Measurements from ENCODE around the gene DNAJB2.

DNAJB2 gene

DNA sequence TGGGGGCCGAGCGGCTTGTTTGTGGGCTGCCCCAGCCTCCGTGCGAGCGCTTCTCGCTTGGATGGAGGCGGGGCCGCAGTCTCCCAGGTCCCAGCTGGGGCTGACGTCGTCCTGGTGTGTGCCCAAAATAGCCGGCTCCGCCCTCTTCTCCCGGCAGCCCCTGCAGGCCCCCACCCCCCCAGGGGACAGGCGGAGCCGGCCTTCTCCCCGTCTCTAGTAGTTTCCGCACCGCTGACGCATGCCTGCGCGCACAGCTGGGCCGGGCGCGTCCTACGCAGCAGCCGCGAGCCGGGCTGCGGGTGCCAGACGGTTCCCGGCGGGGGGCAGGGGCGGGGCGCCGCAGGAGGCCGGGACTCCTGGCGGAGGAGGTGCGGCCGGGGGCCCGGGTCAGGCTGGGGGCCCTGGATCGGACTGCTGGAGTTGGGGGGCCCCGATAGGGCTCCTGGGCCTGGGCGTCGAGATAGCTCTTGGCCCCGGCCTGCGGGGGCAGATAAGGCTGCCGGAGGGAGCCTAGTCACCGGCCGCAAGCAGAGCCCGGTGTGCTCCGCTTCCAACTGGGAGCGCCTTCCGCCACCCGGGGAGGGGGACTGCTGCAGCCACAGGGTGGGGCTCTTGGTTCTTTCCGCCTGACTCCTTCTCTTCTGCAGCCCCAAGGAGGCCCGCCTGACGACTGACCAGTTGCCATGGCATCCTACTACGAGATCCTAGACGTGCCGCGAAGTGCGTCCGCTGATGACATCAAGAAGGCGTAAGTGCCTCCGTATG lies at the start of gene DNAJB2:
DNAJB2 (plus strand) TSS at position 216 of the 765 bp plus-strand sequence; CDS start at position 684, 468 bp downstream.
- peak; percentile 99 for DNase-seq (ENCODE audit: low spot score)

DNA sequence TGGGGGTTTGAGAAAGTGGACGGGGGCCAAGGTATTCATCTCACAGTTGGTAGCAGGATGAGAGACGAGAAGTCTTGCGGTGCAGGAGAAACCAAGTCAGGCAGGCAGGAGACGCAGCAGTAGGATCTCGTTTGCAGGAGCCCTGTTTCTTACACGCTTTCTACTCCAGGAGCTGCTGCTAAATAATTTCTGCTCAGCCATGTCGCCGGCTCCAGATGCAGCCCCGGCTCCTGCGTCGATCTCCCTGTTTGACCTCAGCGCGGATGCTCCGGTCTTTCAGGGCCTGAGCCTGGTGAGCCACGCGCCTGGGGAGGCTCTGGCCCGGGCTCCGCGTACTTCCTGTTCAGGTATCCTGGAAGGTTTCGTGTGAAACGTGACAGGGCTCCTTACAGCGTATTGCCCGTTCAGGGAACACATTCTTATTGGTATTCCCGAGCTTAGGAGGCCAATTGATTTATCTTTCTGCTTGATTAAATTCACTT lies 49.1 kb upstream of the DNAJB2 start:
- DNase-seq (ENCODE audit: low spot score): peak; percentile 33

DNA sequence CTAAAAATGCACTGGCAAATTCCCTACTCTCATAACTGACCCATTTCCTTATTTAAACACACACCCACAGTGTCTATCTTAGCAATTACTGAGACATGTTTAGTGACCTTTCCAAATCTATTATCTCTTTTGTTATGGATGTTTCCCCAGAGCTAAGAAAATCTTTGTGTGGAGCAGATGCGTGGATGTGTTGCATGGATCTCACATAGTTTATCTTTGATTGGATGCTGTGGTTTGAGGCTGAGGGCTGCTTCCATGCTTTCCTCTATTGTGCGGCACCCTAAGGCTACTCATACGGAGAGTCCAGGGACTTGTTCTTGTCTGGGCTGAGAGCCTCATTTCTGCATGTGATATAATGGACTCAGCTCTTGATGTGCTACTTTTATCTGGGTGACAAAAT lies 44.8 kb upstream of the DNAJB2 start:
- no peak for DNase-seq (ENCODE audit: low spot score)

DNA sequence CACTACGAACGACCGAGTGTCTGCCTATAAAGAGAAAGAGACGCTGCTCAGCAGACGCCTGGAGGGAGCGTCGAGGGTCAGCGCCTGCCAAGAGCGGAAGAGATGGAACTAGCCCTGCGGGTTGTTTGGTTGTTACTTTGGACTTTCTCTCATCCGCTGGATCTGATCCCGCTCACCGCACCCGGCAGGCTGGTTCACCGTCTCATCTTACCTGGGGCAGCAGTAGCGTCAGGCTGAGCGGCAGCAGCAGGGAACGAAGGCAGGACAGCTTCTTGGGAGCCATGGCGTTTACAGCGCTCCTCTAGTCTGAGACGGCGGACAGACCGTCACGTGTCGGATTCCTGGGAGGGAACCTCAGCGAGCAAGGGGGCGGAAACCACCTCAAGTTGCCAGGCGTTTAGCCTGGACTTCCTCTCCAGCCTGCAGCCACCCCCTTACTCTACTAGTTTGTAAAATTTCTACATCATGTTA lies 35.8 kb upstream of the DNAJB2 start:
- no peak for DNase-seq (ENCODE audit: low spot score)

DNA sequence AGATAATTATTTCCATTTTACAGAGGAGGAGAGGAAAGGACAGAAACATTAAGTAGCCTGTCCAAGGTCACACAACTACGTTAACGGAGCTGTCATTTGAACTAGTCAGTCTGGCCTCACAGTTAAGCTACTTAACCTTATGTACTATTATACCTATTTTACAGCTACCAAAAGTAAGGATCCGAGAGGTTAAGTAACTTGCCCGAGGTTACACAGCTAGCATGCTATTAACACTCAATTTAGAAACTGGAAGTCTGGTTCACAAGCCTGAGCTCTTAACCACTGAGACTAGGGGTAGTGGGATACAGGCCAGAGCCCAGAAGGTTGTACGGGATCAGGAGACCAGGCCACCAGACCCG lies 34.4 kb upstream of the DNAJB2 start:
- DNase-seq (ENCODE audit: low spot score): no peak

DNA sequence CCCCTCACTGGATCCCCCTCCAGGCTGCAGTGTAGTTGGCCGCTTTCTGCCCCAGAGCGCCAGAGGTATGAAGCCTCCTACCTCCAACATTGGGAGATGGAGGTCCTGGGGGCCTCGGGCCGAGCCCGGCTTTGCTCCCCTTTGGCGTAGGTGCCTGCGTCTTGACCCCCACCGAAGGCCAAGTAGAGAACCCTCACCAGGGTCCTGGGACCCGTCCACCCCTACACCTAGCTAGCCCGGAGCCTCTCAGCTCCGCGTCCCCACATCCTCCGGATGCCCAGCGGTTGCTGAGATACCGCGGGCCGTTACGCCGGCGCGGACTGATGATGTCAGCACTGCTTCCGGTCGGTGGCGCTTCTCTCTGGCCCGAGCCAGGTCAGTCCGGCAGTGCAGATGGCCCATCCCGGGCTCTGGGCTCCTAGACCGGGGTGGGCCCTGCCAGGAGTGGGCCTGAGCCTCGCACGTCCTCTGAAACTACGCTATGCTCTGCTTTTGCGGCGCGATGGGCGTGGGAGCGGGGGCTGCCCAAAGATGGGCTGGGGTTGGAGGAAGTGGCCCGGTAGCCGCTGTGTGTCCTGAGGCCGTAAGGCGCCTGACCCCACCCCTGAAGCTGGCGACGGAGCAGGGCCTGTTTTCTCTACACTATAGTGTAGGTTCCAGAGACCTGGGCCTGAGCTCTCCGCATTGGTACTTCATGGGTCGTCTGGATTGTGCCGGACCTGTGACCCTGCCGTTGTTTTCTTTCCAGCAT lies 33.8 kb upstream of the DNAJB2 start, which contains the start of the genes GLB1L and STK16:
GLB1L (minus strand) TSS at position 297 of the 751 bp plus-strand sequence. CDS start 1,871 bp downstream, outside the sequence.
STK16 (plus strand) TSS at position 332 of the 751 bp plus-strand sequence. CDS start 521 bp downstream, outside the sequence.
- peak; percentile 94 for DNase-seq (ENCODE audit: low spot score)

DNA sequence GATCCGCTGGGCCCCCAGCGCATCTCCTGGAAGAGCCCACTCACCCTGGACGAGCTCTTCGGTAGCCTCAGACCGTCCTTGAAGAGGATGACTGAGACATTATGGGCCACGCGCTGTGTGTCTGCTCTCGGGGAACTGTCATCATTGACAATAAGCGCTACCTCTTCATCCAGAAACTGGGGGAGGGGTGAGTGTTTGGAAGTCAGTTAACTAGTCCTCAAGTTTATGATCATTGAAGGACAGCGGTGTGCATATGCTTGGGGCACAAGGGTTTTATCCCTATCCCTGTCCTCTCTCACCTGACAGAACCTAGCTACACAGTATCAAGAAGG lies 33.3 kb upstream of the DNAJB2 start:
- no peak for DNase-seq (ENCODE audit: low spot score)

DNA sequence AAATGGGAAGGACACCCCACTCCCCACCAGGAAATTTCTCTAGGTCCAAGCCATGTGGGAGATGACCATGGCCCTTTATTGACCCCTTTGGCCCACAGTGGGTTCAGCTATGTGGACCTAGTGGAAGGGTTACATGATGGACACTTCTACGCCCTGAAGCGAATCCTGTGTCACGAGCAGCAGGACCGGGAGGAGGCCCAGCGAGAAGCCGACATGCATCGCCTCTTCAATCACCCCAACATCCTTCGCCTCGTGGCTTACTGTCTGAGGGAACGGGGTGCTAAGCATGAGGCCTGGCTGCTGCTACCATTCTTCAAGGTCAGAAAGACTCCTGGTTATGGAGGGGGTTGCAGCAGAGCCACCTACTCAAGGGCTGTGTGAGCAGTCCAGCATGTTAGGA lies 32.6 kb upstream of the DNAJB2 start:
- no peak for DNase-seq (ENCODE audit: low spot score)

DNA sequence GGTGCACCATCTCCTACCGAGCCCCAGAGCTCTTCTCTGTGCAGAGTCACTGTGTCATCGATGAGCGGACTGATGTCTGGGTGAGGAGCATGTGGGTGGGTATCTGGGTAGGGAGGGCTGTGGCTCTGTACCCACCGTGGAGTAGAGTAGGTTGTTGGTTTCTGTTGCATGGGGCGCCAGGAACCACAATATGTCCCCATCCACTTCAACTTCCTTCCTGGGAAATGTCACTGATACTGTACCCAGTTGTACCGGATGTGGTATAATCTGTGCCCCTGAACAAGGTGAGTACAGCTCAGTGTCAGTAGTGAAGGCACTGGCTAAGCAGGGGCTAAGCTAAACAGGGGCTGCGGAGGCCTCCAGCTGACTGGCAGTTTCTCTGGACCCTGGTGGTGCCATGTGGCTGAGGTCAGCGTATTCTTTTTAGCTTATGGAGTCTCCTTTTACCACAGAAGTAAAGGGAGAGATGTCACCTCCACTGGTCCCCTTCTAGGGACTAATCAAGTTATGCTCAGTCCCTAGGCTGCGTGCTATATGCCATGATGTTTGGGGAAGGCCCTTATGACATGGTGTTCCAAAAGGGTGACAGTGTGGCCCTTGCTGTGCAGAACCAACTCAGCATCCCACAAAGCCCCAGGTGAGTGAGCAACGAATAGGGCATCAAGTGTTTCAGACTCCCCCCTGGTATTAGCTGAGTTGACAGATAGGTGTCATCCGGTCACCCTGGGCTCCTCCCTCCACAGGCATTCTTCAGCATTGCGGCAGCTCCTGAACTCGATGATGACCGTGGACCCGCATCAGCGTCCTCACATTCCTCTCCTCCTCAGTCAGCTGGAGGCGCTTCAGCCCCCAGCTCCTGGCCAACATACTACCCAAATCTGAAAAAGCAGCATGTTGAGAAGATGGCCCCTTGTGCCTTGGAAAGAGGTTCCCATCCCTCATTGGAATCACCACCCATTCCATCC lies 31.2 kb upstream of the DNAJB2 start:
- DNase-seq (ENCODE audit: low spot score): no peak

DNA sequence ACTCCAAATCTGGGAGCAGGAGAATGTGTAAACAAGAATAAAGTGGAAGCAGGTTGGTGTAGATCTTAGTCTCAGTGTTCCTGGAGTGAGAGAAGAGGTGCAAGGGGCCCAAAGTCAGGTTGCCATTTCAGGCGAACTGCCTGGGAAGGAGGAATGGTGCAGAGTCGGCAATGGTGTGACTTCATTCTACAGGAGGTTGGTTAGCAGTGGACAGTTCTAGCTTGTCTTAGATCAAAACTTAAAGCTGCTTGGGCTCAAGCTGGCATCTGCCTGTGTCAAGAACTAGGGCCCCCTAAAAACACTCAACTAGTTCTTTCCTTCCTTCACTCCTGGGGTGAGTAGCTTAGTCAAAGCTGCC lies 30.3 kb upstream of the DNAJB2 start:
- no peak for DNase-seq (ENCODE audit: low spot score)

DNA sequence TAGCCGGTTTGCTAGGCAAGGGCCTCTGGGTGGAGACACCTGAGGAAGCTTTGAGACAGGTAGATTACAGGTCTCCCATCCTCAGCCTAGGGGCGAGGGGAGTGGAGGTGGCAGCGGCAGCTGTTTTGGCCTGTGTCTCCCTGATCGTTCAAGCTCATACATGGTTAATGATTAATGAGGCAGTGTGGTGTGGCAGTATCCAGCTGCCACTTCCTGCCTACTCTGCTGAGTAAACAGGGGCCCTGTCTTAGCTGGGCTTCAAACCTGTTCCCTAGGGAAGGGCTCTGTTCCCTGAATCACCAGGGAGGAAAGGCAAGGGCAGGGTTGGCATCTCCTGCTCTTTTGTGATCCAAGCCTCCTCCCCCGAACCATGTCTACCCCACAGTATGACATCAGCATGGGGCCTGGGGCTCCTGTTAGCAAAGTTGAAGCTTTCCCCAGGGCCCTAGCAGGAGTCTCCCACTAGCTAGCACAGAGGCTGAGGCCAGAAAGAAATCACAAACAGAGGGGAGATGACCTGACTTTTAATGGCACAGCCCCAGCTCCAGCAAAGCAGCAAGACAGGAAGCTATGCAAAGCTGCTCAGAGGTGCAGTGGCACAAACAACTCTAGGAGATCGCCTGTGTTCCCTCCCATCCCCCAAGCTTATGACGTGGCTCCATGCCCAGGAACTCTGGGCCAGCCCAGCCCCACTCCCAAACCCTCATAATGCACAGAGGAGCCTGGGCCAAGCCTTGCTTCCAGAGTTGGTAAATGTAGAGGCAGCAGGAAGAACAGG lies 29.8 kb upstream of the DNAJB2 start:
- DNase-seq (ENCODE audit: low spot score): peak; percentile 64

DNA sequence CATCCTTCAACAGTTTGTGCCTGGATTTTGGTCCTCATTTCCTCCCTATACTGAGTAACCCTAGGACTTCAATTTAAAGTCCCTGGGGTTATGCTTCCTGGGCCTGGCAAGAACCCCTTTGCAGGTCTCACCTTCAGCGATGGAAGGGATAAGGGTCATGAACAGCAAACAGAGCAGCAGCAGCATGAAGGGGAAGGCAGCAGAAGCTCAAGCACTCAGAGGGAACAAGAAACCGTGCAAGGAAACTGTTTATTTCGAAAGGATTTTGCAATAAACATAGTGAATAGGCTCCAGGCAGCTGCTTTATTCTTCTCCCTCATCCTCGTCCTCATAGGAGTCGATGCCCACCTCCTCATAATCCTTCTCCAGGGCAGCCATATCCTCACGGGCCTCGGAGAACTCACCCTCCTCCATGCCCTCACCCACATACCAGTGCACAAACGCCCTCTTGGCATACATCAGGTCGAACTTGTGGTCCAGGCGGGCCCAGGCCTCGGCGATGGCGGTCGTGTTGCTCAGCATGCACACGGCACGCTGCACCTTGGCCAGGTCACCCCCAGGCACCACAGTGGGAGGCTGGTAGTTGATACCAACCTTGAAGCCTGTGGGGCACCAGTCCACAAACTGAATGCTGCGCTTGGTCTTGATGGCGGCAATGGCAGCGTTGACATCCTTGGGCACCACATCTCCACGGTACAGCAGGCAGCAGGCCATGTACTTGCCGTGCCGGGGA lies 29.0 kb upstream of the DNAJB2 start:
- DNase-seq (ENCODE audit: low spot score): no peak

DNA sequence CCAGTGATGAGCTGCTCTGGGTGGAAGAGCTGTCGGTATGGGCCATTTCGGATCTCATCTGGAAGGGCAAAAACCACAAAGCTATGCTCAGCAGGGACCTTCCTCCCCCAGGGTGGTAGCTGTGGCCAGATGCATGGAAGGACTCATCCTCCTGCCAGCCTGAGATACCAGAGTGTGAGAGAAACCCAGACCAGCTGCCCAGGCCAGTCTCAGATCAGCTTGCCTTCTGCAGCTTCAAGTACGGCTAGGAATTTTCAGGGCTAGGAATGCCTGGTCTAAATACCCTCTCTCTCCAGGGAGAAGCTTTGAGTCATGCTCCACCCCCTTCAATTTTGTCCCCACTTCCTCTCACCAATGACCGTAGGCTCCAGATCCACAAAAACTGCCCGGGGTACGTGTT lies 27.5 kb upstream of the DNAJB2 start:
- no peak for DNase-seq (ENCODE audit: low spot score)

DNA sequence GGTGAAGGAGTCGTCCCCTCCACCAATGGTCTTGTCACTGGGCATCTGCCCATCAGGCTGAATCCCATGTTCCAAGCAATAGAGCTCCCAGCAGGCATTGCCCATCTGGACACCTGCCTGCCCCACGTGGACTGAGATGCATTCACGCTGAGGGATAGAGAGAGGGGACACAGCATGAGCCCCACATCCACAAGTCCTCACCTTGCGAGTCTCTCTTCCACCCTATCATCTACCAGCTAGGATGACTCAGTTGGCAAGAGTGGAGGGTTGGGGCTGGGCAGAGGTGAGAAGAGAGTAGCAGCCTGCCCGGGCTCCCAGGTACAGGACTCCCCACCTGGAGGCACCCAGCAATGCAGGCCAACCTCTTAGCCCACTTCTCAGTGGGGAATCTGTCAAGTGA lies 27.1 kb upstream of the DNAJB2 start:
- no peak for DNase-seq (ENCODE audit: low spot score)

DNA sequence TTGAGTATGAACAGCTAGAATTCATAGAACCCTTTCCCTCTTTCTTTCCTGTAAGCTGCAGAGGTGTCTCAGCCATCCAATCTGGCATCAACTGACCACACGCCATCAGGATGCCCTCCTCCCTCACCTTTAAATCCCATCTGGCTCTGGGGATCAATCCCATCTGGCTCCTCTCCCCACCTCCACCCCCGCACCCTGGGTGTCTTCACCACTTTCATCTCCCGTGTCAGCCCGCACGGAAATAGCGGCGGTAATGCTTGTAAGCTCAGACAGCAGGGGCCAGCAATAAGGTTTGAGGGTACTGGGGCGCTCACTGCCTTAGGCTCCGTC lies 26.6 kb upstream of the DNAJB2 start:
- DNase-seq (ENCODE audit: low spot score): no peak

DNA sequence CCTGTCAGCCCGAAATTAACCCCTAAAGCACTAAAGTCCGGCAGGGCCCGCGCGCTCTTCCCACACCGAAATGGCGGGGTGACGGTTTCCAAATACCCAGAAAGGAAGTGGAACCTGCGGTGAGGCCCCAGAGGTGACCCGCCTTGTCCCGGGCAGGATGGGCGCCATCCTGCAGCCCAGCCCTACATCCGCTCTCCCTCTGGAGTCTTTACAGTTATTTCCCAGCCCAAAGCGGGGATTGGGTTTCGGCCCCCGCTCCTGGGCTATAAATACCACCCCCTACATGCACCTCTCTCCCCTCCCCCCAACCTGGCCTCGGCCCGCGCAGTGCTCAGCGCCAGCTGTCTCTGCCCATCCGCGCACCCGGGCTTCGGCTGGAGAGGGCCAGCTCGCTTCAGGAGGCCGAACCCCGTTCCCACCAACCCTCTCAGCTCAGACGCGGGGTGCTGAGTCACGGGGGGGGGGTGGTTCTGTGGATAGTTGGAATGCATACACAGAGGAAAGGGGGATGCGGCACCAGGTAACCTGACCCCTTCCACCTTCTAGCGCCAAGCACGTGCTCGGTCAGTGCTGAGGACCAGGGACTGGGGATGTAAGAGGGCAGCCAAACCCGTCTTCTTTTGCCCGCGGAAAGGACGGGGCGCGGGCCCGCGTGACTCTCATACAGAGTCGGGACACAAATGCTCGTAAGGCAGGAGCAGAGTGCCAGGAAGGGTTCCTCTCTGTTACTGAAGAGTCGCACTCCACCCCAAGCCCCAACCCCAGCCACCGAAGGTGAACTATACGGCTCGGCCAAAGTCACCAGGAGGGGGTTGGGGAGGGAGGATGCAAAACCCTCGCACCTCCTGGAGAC lies 26.0 kb upstream of the DNAJB2 start, which contains the start of gene TUBA4B:
TUBA4B (plus strand) TSS at position 344 of the 853 bp plus-strand sequence; CDS start at position 509, 165 bp downstream.
- DNase-seq (ENCODE audit: low spot score): no peak

DNA sequence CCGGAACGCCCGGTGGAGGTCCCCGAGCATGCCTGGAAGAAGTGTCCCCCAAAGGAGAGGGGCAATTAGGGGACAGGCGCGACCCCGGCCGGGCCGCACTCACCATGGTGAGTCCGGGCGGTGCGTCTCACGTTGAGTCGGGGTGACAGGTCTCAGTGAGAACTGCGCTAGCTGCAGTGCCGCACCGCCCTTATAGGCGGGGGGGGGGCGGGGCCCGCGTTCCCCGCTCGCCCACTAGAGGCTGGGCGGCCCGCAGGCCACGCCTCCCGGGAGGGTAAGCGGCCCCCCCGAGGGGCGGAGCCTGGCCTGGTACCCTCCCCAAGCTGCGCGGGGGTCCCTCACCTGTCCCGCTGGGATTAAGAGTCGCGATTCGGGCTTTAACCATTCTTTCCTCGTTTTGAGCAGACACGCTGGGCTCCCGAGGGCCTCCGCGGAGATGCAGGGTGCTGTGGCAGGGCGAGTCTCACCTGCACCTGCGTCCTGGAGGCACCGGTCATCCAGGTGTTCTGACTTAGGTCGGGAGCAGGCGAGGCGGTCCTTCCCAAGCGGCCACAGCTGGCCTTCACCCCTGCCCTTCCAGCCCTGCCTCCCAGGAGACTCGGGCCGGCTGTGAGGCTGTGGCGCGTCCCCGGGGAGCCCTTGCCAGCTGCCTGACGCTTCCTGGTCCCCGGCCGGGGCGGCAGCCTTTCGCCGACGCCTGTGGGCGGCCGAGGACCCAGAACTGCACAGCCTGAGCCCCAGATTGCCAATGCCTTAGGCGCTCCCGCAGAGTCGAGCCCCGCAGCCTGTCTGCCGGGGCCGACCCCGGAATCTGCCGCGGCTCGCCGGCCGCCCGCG lies 25.2 kb upstream of the DNAJB2 start, which contains the start of gene TUBA4A:
TUBA4A (minus strand) TSS at position 166 of the 837 bp plus-strand sequence; CDS start at position 106, 60 bp downstream.
- DNase-seq (ENCODE audit: low spot score): no peak

DNA sequence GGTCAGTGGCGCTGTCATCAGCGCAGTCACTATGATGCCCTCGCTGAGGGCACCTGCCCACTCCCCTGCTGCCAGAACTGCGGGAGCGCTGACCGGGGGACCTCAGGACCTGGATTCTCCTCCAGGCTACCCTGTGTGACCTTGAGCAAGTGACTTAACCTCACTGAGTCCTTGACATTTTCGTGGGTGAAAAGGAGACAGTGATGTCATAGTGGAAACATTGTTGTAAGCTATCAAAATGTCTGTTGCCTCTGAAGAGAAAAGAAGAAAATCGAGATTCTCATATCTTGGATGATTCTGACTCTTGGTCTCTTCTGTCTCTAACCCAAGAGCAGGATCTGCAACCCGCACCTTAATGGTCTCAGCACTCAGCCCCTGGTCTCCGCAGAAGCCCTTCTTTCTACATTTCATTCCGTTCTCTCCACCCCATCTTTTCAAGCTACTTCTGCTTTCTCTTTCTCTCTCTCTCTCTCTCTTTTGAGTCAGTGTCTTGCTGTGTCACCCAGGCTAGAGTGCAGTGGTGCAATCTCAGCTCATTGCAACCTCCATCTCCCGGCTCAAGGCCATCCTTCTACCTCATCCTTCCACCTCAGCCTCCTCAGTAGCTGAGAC lies 24.5 kb upstream of the DNAJB2 start:
- no peak for DNase-seq (ENCODE audit: low spot score)

All from COLO829 (cell line).